ENCODE data around the gene ACP1. TPM values are rescaled to one million over a fixed set of nuclear protein-coding genes. Genes with fewer than 3 reads are reported as not detected.

Gene ACP1
- total RNA-seq, 3 donors from 2014 or later (not counting 1 experiment from before 2014, with no cell fraction given): 87.2 to 104 (median 102) TPM

DNA sequence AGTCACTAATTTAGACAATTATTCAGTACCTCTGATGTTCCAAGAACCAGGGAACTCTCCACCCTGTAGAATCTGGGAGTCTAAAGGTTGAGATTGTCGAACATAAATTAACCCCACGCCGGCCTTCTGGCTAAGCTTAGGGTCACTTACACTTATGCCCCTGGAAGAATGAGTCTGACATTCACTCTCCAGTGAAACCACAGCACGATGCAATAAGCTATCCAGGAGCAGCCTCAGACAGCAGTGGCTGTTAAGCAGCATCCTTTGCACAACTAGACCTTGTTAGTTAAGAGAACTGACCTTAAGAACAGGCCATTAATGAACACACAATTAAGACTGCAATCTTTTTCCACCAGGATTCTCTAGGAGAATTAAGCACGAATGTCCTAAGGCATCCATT is 25.9 kb upstream of the ACP1 start:
- Histone ChIP-seq H3K9me3 (ENCODE audit: control insufficient read depth, insufficient read depth, low read length) (no peaks in the 10 kb centered on the region), H3K4me1 (ENCODE audit: control insufficient read depth, insufficient read depth, low read length) (peaks cover 27% of the 10 kb centered on the region), H3K4me3 (ENCODE audit: low read length) (no peak overlapping the region), H3K27me3 (ENCODE audit: control insufficient read depth, insufficient read depth, low read length) (no peaks in the 10 kb centered on the region), H3K36me3 (ENCODE audit: control insufficient read depth, insufficient read depth, low read length) (peaks cover 6% of the 10 kb centered on the region), H3K27ac (ENCODE audit: low read length) (peak overlapping the region; percentile 41)
- Mint-ChIP-seq H3K27me3 (ENCODE audit: low read depth in 2 of 2) (no peaks in the 10 kb centered on the region), H3K4me3 (peak overlapping the region; percentile 84), H3K27ac (peak overlapping the region; percentile 91 to 94), H3K4me1 (peaks cover 42 to 47% of the 10 kb centered on the region in 2 donors), H3K36me3 (peaks cover 28% of the 10 kb centered on the region), H3K9me3 (peaks cover 0 to 3% of the 10 kb centered on the region in 2 donors)
- WGBS (ENCODE audit: insufficient coverage): 75% methylated on average over 4 of the region's 5 CpGs
- TF ChIP-seq, protein P1, sequence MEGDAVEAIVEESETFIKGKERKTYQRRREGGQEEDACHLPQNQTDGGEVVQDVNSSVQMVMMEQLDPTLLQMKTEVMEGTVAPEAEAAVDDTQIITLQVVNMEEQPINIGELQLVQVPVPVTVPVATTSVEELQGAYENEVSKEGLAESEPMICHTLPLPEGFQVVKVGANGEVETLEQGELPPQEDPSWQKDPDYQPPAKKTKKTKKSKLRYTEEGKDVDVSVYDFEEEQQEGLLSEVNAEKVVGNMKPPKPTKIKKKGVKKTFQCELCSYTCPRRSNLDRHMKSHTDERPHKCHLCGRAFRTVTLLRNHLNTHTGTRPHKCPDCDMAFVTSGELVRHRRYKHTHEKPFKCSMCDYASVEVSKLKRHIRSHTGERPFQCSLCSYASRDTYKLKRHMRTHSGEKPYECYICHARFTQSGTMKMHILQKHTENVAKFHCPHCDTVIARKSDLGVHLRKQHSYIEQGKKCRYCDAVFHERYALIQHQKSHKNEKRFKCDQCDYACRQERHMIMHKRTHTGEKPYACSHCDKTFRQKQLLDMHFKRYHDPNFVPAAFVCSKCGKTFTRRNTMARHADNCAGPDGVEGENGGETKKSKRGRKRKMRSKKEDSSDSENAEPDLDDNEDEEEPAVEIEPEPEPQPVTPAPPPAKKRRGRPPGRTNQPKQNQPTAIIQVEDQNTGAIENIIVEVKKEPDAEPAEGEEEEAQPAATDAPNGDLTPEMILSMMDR (IDR thresholded peaks at IDR 0.05): no peak
- intact Hi-C loops (cut with micrococcal nuclease): loop anchor here (5.0 kb wide), 2 partner anchors 47 to 62 kb away; no protein-coding TSS in a partner anchor
- ATAC-seq (peak in 1 of 3 donors; percentile 22), DNase-seq (no peak)

DNA sequence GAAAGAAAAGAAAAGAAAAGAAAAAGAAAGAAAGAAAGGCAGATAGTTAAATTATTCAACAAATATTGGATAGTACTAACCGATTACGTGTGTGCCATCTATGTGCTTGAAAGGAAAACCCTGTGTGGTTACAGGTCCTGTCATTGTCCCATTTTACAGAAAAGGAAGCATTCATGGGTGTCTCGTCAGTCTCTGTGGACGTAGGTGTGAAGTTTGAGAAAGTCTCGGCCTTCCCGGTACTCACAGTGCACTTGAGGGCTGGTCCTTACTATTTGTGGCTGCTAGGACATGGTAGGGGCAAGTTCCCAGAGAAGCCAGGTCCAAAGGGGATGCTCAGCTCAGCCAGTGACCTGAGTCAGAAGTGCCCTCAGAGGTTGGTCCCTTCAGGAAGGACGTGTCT is 20.2 kb upstream of the ACP1 start:
- Mint-ChIP-seq H3K4me1 (peaks cover 29 to 32% of the 10 kb centered on the region in 2 donors), H3K27ac (peak overlapping the region; percentile 25 to 29), H3K27me3 (ENCODE audit: low read depth in 2 of 2) (no peaks in the 10 kb centered on the region), H3K4me3 (no peak overlapping the region), H3K36me3 (peaks cover 36% of the 10 kb centered on the region), H3K9me3 (peaks cover 0 to 3% of the 10 kb centered on the region in 2 donors)
- WGBS (ENCODE audit: insufficient coverage): 68% methylated on average over 7 of the region's 7 CpGs
- Histone ChIP-seq H3K36me3 (ENCODE audit: control insufficient read depth, insufficient read depth, low read length) (peaks cover 17% of the 10 kb centered on the region), H3K9me3 (ENCODE audit: control insufficient read depth, insufficient read depth, low read length) (no peaks in the 10 kb centered on the region), H3K27ac (ENCODE audit: low read length) (no peak overlapping the region), H3K4me1 (ENCODE audit: control insufficient read depth, insufficient read depth, low read length) (peaks cover 18% of the 10 kb centered on the region), H3K4me3 (ENCODE audit: low read length) (no peak overlapping the region), H3K27me3 (ENCODE audit: control insufficient read depth, insufficient read depth, low read length) (no peaks in the 10 kb centered on the region)
- peak in 2 of 3 donors; percentile 27 to 40 for ATAC-seq
- TF ChIP-seq, protein P1 (IDR thresholded peaks at IDR 0.05): no peak
- DNase-seq: no peak
- intact Hi-C loops (cut with micrococcal nuclease): no loop called here

DNA sequence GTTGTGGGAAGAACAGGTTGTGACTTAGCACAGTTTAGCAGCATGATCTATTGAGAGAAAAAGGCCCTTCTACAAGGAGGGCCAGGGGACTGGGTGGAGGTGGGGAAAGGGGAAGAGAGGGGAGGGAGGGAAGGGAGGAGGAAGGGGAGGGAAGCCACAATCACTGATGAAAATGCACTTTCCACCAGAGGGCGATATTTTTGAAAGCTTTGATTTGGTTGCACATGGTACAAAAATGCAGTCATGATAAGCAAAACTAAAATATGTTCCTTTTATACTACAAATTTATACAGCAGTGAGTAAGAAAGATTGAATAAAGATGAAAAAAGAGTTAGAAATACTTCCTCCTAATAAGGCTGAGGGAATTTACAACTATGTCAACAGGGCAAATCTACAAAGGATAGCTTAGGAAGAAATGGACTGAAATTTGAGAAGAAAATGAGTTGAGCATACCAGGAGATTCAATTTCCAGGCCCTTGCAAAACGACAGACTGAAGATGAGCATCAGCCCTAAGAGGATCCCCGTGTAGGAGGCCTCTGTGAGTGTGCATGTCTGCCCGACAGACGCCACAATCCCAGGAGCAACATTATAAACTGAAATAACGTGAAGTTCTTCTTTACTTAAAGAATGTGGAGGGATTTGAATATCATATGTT is 18.1 kb upstream of the ACP1 start:
- DNase-seq (peak in 1 of 2 donors; percentile 77), ATAC-seq (peak in 2 of 3 donors; percentile 61 to 63)
- Mint-ChIP-seq H3K9me3 (no peaks in the 10 kb centered on the region), H3K27ac (peak overlapping the region in 1 of 2 donors; percentile 44), H3K27me3 (ENCODE audit: low read depth in 2 of 2) (no peaks in the 10 kb centered on the region), H3K4me3 (no peak overlapping the region), H3K36me3 (peaks cover 24% of the 10 kb centered on the region), H3K4me1 (peaks cover 18 to 19% of the 10 kb centered on the region in 2 donors)
- Histone ChIP-seq H3K27me3 (ENCODE audit: control insufficient read depth, insufficient read depth, low read length) (no peaks in the 10 kb centered on the region), H3K9me3 (ENCODE audit: control insufficient read depth, insufficient read depth, low read length) (no peaks in the 10 kb centered on the region), H3K27ac (ENCODE audit: low read length) (no peak overlapping the region), H3K4me3 (ENCODE audit: low read length) (no peak overlapping the region), H3K4me1 (ENCODE audit: control insufficient read depth, insufficient read depth, low read length) (peaks cover 11% of the 10 kb centered on the region), H3K36me3 (ENCODE audit: control insufficient read depth, insufficient read depth, low read length) (peaks cover 17% of the 10 kb centered on the region)
- intact Hi-C loops (cut with micrococcal nuclease): loop anchor here (2.0 kb wide), 1 partner anchor 390 kb away; no protein-coding TSS in a partner anchor
- WGBS (ENCODE audit: insufficient coverage): 81% methylated on average over 5 of the region's 6 CpGs
- TF ChIP-seq, protein P1 (IDR thresholded peaks at IDR 0.05): peak; percentile 72
